GM12875 (cell line): ENCODE results near the gene PCDHB7.
"Not testable (repeated sequence)": the region's sequence is repeated elsewhere in the genome, so short reads cannot be mapped to it uniquely, and the experiment has no call there.

Experiments used
- H3K4me3 ChIP-seq: one replicate; pipeline ENCODE4 v1.5.1; 2011; ENCODE audit warnings: low read depth, low read length, control low read depth
- CTCF ChIP-seq: IDR thresholded peaks from 2 replicates; pipeline ENCODE4 v1.5.1; 2011; ENCODE audit warnings: low read depth, mild to moderate bottlenecking, control low read depth, inconsistent platforms, low read length, moderate library complexity, borderline replicate concordance; ENCODE audit not compliant: insufficient read depth

PCDHB7 gene

GRCh38 chr5:141180313-141180712 is 7.9 kb downstream of the PCDHB7 start:
- H3K4me3 ChIP-seq, result no peak overlapping the region
- TF ChIP-seq CTCF, result no peak

GRCh38 chr5:141182248-141182647 is 9.8 kb downstream of the PCDHB7 start, which contains the start of gene PCDHB16:
PCDHB16 (plus strand) TSS chr5:141182387; CDS start chr5:141182560, 173 bp downstream.
- no peak for TF ChIP-seq CTCF
- H3K4me3 ChIP-seq, result no peak within 1 kb of the TSS

- not testable (repeated sequence) for H3K4me3 ChIP-seq
Observed at GRCh38 chr5:141184117-141184855, 11.8 kb downstream of the PCDHB7 start.

- no peak within 1 kb of the TSS for H3K4me3 ChIP-seq
- TF ChIP-seq CTCF, result peak; percentile 18; the same call in 1 of the 2 replicates
Observed at GRCh38 chr5:141186897-141187512, 14.6 kb downstream of the PCDHB7 start, which contains the start of gene PCDHB9. PCDHB9 (plus strand) TSS chr5:141187161; CDS start chr5:141187319, 158 bp downstream.

GRCh38 chr5:141188682-141189081 is 16.2 kb downstream of the PCDHB7 start:
- H3K4me3 ChIP-seq, result not testable (repeated sequence)

- not testable (repeated sequence) for H3K4me3 ChIP-seq
Observed at GRCh38 chr5:141189131-141189530, 16.7 kb downstream of the PCDHB7 start.

GRCh38 chr5:141192110-141192725 is 19.8 kb downstream of the PCDHB7 start, which contains the start of gene PCDHB10:
PCDHB10 (plus strand) TSS chr5:141192353; CDS start chr5:141192553, 200 bp downstream.
- peak; percentile 34; the same call in 1 of the 2 replicates for TF ChIP-seq CTCF
- no peak within 1 kb of the TSS for H3K4me3 ChIP-seq

- H3K4me3 ChIP-seq, result not testable (repeated sequence)
Observed at GRCh38 chr5:141194332-141194731, 21.9 kb downstream of the PCDHB7 start.

- no peak overlapping the region for H3K4me3 ChIP-seq
- no peak for TF ChIP-seq CTCF
Observed at GRCh38 chr5:141196363-141196762, 23.9 kb downstream of the PCDHB7 start.
